Pulmonary artery endothelial cell (primary cell): ENCODE results near the gene PIGH. TPM values are rescaled to one million over a fixed set of nuclear protein-coding genes. Genes with fewer than 3 reads are reported as not detected.
"Not testable (repeated sequence)": the region's sequence is repeated elsewhere in the genome, so short reads cannot be mapped to it uniquely, and the experiment has no call there.

Source experiments
- DNase-seq: peaks from one replicate; pipeline ENCODE4 v3.0.0-alpha.2; 2011; ENCODE audit warnings: low read depth, low spot score
- total RNA-seq: library from RNA; depleted of rRNA; stranded (reverse); fragments of >200 nt; gene quantifications from 2 replicates; pipeline ENCODE4 v1.2.3, GENCODE V29; 2014

PIGH gene
- total RNA-seq, 1 donor from 2014 or later = 8.0 TPM

- DNase-seq = no peak
Observed at GRCh38 chr14:67553547-67553946, 46.5 kb downstream of the PIGH start.

- DNase-seq = no peak
Observed at GRCh38 chr14:67551940-67552339, 48.1 kb downstream of the PIGH start.

GRCh38 chr14:67551123-67551522, 48.9 kb downstream of the PIGH start:
- DNase-seq = no peak

- DNase-seq = no peak
Observed at GRCh38 chr14:67549734-67550133, 50.3 kb downstream of the PIGH start.

DNA sequence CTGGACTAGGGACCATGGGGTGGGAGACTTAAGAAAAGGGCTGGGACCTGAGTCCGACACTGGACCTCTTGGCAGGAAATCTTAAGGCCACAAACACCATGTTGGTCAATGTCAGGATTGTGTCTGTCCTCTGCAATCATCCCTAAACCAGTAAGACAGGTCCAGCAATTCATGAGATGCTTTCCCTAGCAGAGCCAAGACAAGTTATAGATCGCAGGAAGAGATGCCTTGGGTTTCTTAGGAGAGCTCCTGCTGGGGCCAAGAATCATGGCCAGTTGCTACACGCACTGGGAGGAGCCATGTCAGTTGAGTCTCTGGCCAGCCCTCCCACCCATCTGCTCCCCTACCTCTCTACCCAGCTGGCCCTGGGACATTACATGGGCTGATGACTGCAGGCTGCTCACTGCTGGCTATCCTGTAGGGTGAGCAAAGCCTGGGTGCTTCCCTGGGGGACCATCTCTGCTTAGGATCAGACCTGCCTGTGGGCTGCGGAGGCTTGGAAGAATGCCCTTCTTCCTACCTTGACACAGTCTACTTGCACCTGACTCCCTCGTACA, 52.8 kb downstream of the PIGH start:
- DNase-seq = no peak

DNA sequence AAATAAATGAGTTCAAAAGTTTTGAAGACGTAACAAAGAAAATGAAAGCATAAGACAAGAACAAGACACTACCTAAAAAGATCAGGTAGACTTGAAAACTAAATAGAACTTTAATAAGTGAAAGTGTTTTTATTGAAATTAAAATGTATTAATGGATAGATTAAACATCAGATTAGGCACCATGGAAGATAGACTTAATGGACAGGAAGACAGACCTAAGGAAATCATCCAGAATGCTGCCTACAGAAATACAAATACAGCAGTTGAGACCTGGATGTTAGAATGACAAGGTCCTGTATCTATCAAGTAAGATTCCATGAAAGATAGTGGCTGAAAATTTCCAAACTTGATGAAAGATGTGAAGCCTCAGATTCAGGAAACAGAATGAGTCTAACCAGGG, 55.5 kb downstream of the PIGH start:
- no peak for DNase-seq

GRCh38 chr14:67542620-67543019, 57.4 kb downstream of the PIGH start:
- not testable (repeated sequence) for DNase-seq

- DNase-seq = no peak
Observed at GRCh38 chr14:67541448-67542387, 58.4 kb downstream of the PIGH start.

Other genes with a start within 250 kb of the PIGH start
- 76.7 and 78.9 TPM in 2 replicates for gene ATP6V1D, start 240.5 kb downstream of the PIGH start, total RNA-seq
- 231 and 355 TPM in 2 replicates for gene EIF2S1, start 239.9 kb downstream of the PIGH start, total RNA-seq
- gene PLEK2, start 188.1 kb downstream of the PIGH start, total RNA-seq = 10.4 and 11.9 TPM in 2 replicates
- 0.07 TPM in 2 replicates for gene TMEM229B, start 111.5 kb downstream of the PIGH start, total RNA-seq
- 0.14 and 0.26 TPM in 2 replicates for gene PLEKHH1, start 67.0 kb downstream of the PIGH start, total RNA-seq
- gene ARG2, start 19.7 kb upstream of the PIGH start, total RNA-seq = 35.9 and 54.9 TPM in 2 replicates
- 49.3 and 71.5 TPM in 2 replicates for gene VTI1B, start 74.4 kb upstream of the PIGH start, total RNA-seq
- gene RDH11, start 95.5 kb upstream of the PIGH start, total RNA-seq = 117 and 138 TPM in 2 replicates
- gene RDH12, start 101.6 kb upstream of the PIGH start, total RNA-seq = not detected in 2 replicates
- gene ZFYVE26, start 216.3 kb upstream of the PIGH start, total RNA-seq = 12.9 and 31.0 TPM in 2 replicates
- gene RAD51B, start 219.5 kb upstream of the PIGH start, total RNA-seq = 9.8 and 14.3 TPM in 2 replicates